CD14-positive monocyte (primary cell): Measurements from ENCODE around the gene COPS4. TPM values are rescaled to one million over a fixed set of nuclear protein-coding genes. Genes with fewer than 3 reads are reported as not detected.

Experiments used
- DNase-seq, 3 donors: peaks; one replicate each; pipeline ENCODE4 v3.0.0-alpha.2; 2011 to 2022
- H2AFZ ChIP-seq: 2 replicates; pipeline ENCODE4 v1.6.0; 2012; ENCODE audit warnings: mild to moderate bottlenecking, low read depth, low read length, inconsistent platforms; ENCODE audit not compliant: insufficient read depth, poor library complexity, severe bottlenecking
- H3K27ac ChIP-seq, 2 donors: 1 replicate in 1 of 2; 2 replicates in 1 of 2; pipeline ENCODE4 v1.5.1; 2012 to 2013; ENCODE audit warnings: low read length in 2 of 2, control low read depth in 1 of 2, inconsistent platforms in 1 of 2, low read depth in 1 of 2, mild to moderate bottlenecking in 1 of 2
- H3K27me3 ChIP-seq, 2 donors: one replicate each; pipeline versions ENCODE4 v1.6.0 to v1.6.1; 2011 to 2013; ENCODE audit warnings: low read length in 2 of 2; ENCODE audit not compliant: control insufficient read depth in 2 of 2, insufficient read depth in 2 of 2
- H3K36me3 ChIP-seq, 2 donors: replicated peaks in 1 of 2; 1 replicate in 1 of 2; 2 replicates in 1 of 2; pipeline versions ENCODE4 v1.5.1 to v1.6.1; 2012 to 2013; ENCODE audit warnings: low read length in 2 of 2, control low read depth in 1 of 2, inconsistent platforms in 1 of 2, mild to moderate bottlenecking in 1 of 2; ENCODE audit not compliant: insufficient read depth in 2 of 2, control insufficient read depth in 1 of 2
- H3K4me1 ChIP-seq, 2 donors: 1 replicate in 1 of 2; 2 replicates in 1 of 2; pipeline versions ENCODE4 v1.5.1 to v1.6.1; 2012 to 2013; ENCODE audit warnings: low read length in 2 of 2, control low read depth in 1 of 2, inconsistent platforms in 1 of 2, mild to moderate bottlenecking in 1 of 2, moderate library complexity in 1 of 2; ENCODE audit not compliant: insufficient read depth in 2 of 2, control insufficient read depth in 1 of 2
- H3K4me2 ChIP-seq: replicated peaks from 2 replicates; pipeline ENCODE3; 2012; ENCODE audit warnings: low read length, moderate library complexity, mild to moderate bottlenecking; ENCODE audit not compliant: poor library complexity, severe bottlenecking; ENCODE audit errors: extremely low read depth
- H3K4me3 ChIP-seq, 3 experiments: fragments of 200-600 bp in 1 of 3; sonication (generic) in 1 of 3; replicated peaks in 1 of 3; 1 replicate in 2 of 3; 2 replicates in 1 of 3; pipeline ENCODE4 v1.5.1; 2011 to 2013; ENCODE audit warnings: low read length in 3 of 3, mild to moderate bottlenecking in 3 of 3, control low read depth in 2 of 3, low read depth in 2 of 3, inconsistent platforms in 1 of 3, moderate library complexity in 1 of 3
- H3K79me2 ChIP-seq: 2 replicates; pipeline ENCODE4 v1.6.0; 2012; ENCODE audit warnings: mild to moderate bottlenecking, control low read depth, inconsistent platforms, low read length, moderate library complexity; ENCODE audit not compliant: insufficient read depth
- H3K9ac ChIP-seq: 2 replicates; pipeline ENCODE4 v1.6.0; 2017; ENCODE audit warnings: low read length, mild to moderate bottlenecking; ENCODE audit not compliant: insufficient read depth, poor library complexity, severe bottlenecking
- H3K9me3 ChIP-seq, 2 donors: replicated peaks in 1 of 2; 1 replicate in 1 of 2; 2 replicates in 1 of 2; pipeline versions ENCODE4 v1.5.1 to v1.6.1; 2012 to 2013; ENCODE audit warnings: low read length in 2 of 2, control low read depth in 1 of 2; ENCODE audit not compliant: control insufficient read depth in 1 of 2, insufficient read depth in 1 of 2
- H4K20me1 ChIP-seq: 2 replicates; pipeline ENCODE4 v1.6.0; 2012; ENCODE audit warnings: mild to moderate bottlenecking, low read length, control low read depth, moderate library complexity; ENCODE audit not compliant: insufficient read depth
- H3K27ac Mint-ChIP-seq, 7 donors: one replicate each; pipeline ENCODE4 v1.8.0; 2020; ENCODE audit warnings: mild to moderate bottlenecking in 7 of 7, mixed read lengths in 7 of 7, moderate library complexity in 6 of 7, inconsistent platforms in 2 of 7
- H3K27me3 Mint-ChIP-seq, 3 donors: one replicate each; pipeline ENCODE4 v1.8.0; 2021 to 2022; ENCODE audit warnings: low read depth in 3 of 3, mild to moderate bottlenecking in 3 of 3, mixed read lengths in 3 of 3, moderate library complexity in 3 of 3, inconsistent platforms in 1 of 3
- H3K36me3 Mint-ChIP-seq, 2 donors: one replicate each; pipeline ENCODE4 v1.8.0; 2020; ENCODE audit warnings: mixed read lengths in 2 of 2, inconsistent platforms in 1 of 2, mild to moderate bottlenecking in 1 of 2
- H3K4me1 Mint-ChIP-seq: one replicate; pipeline ENCODE4 v1.8.0; 2020; ENCODE audit warnings: mild to moderate bottlenecking, mixed read lengths
- H3K4me3 Mint-ChIP-seq, 2 donors: one replicate each; pipeline ENCODE4 v1.8.0; 2020; ENCODE audit warnings: mild to moderate bottlenecking in 2 of 2, mixed read lengths in 2 of 2, moderate library complexity in 1 of 2
- H3K9me3 Mint-ChIP-seq, 7 donors: one replicate each; pipeline ENCODE4 v1.8.0; 2020 to 2022; ENCODE audit warnings: mixed read lengths in 7 of 7, mild to moderate bottlenecking in 6 of 7, moderate library complexity in 6 of 7, inconsistent platforms in 2 of 7
- CTCF ChIP-seq: fragments of 200-600 bp; IDR thresholded peaks from one replicate; pipeline ENCODE4 v1.8.0; 2022; ENCODE audit warnings: antibody characterized with exemption, mild to moderate bottlenecking
- WGBS: methylation state at CpG from one replicate; pipeline ENCODE4 v1.1.5; 2013; ENCODE audit warnings: missing lambda C conversion rate; ENCODE audit not compliant: insufficient coverage; 5-methylcytosine and 5-hydroxymethylcytosine counted together
- intact Hi-C, 2 donors: fragments of 100-400 bp; cut with micrococcal nuclease; formaldehyde crosslinking; loops; one replicate each; pipeline versions ENCODE4 v1.15.0 to v1.15.1; 2023
- polyA plus RNA-seq, 3 donors: library from polyadenylated mRNA; depleted of rRNA in 1 of 3; unstranded in 2 of 3; stranded (reverse) in 1 of 3; fragments of 300-500 nt in 2 of 3; fragments of >200 nt in 1 of 3; fragmentation: Illumina TruSeq in 2 of 3; gene quantifications; 1 replicate in 2 of 3; 2 replicates in 1 of 3; pipeline ENCODE4 v1.2.3, GENCODE V29; 2012 to 2021

The COPS4 gene
- polyA plus RNA-seq, 3 donors = 16.0 to 54.7 (median 54.5) TPM

DNA sequence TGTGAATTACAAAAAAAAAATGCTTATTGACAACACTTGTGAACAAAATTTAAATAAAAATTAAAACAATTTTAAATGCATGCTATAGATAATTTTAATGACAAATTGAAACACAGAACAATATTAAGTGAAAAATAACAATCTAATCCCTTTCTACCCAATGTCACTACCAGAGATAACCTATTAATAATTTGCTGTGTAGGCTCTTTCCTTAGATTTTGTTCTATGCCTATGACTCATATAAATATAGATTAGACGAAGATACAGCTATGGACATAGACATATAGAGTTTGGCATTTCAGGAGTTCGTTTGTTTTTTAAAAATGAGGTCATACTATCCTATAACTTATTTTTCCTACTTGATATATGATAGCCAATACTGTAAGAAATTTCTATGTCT lies 61.4 kb downstream of the COPS4 start:
- no peaks in the 10 kb centered on the region for H3K27me3 Mint-ChIP-seq
- intact Hi-C loops = no loop called here
- H3K4me1 Mint-ChIP-seq = peaks cover 18% of the 10 kb centered on the region
- peaks cover 0 to 3% (median 0%) of the 10 kb centered on the region in 7 donors for H3K9me3 Mint-ChIP-seq
- peak overlapping the region in 1 of 7 donors; percentile 21 for H3K27ac Mint-ChIP-seq
- H3K27me3 ChIP-seq = no peaks in the 10 kb centered on the region
- no peak overlapping the region for H3K4me3 Mint-ChIP-seq
- H3K4me1 ChIP-seq = no peaks in the 10 kb centered on the region
- peaks cover 10% of the 10 kb centered on the region for H4K20me1 ChIP-seq
- no peak overlapping the region for H3K4me3 ChIP-seq
- H3K9me3 ChIP-seq = no peaks in the 10 kb centered on the region
- peak overlapping the region in 1 of 2 donors; percentile 61 for H3K27ac ChIP-seq
- no peak overlapping the region for H2AFZ ChIP-seq
- H3K4me2 ChIP-seq = no peak overlapping the region
- no peak for TF ChIP-seq CTCF
- DNase-seq = no peak
- peaks cover 86 to 98% of the 10 kb centered on the region in 2 donors for H3K36me3 ChIP-seq
- peaks cover 90 to 98% of the 10 kb centered on the region in 2 donors for H3K36me3 Mint-ChIP-seq
- no peak overlapping the region for H3K9ac ChIP-seq
- WGBS = no CpG with 5 or more reads among the region's 2 CpGs
- H3K79me2 ChIP-seq = peaks cover 96% of the 10 kb centered on the region

GRCh38 chr4:83104991-83105390 lies 70.0 kb downstream of the COPS4 start:
- Histone ChIP-seq H3K27ac (peak overlapping the region in 1 of 2 donors; percentile 54), H3K4me1 (peaks cover 16 to 19% of the 10 kb centered on the region in 2 donors), H3K9me3 (no peaks in the 10 kb centered on the region), H3K4me3 (no peak overlapping the region), H2AFZ (no peak overlapping the region), H3K4me2 (no peak overlapping the region), H3K79me2 (peaks cover 99% of the 10 kb centered on the region), H3K27me3 (no peaks in the 10 kb centered on the region), H4K20me1 (no peaks in the 10 kb centered on the region), H3K9ac (no peak overlapping the region), H3K36me3 (peaks cover 55 to 62% of the 10 kb centered on the region in 2 donors)
- intact Hi-C loops = loop anchor here in 1 of 2 donors (5.0 kb wide), 1 partner anchor 157 kb away; no protein-coding TSS in a partner anchor
- Mint-ChIP-seq H3K9me3 (no peaks in the 10 kb centered on the region), H3K4me3 (no peak overlapping the region), H3K4me1 (peaks cover 41% of the 10 kb centered on the region), H3K27me3 (no peaks in the 10 kb centered on the region), H3K27ac (peak overlapping the region in 6 of 7 donors; percentile 5 to 81 (median 50)), H3K36me3 (peaks cover 45 to 78% of the 10 kb centered on the region in 2 donors)
- TF ChIP-seq CTCF = no peak
- DNase-seq = no peak
- WGBS = 93% methylated on average over 6 of the region's 7 CpGs
